H1 (cell line): Measurements from ENCODE around the gene DBH. TPM values are rescaled to one million over a fixed set of nuclear protein-coding genes. Genes with fewer than 3 reads are reported as not detected.

Source experiments
- CTCF ChIA-PET: fragments of 300-600 bp; sonication (Branson Sonifier 250); formaldehyde crosslinking; loops from one replicate; lab custom pipeline; 2021; ENCODE audit not compliant: partially characterized antibody; lab: Charles Lee
- POLR2A ChIA-PET: fragments of 300-600 bp; sonication (Branson Sonifier 250); formaldehyde crosslinking; loops from one replicate; lab custom pipeline; 2021; ENCODE audit warnings: inconsistent platforms; ENCODE audit not compliant: partially characterized antibody; lab: Charles Lee
- DNase-seq, 2 experiments: peaks; one replicate each; pipeline versions ENCODE4 v3.0.0 to v3.0.0-alpha.2; 2010 to 2022; ENCODE audit warnings: low spot score in 2 of 2, low read depth in 1 of 2, mixed read lengths in 1 of 2
- FAIRE-seq: peaks from 2 replicates; lab custom pipeline; 2011; peaks lifted over from hg19 to GRCh38; lab: Jason Lieb, UNC
- H2AFZ ChIP-seq: 2 replicates; pipeline ENCODE4 v1.8.1; 2012; ENCODE audit warnings: low read length, inconsistent platforms
- H2AK5ac ChIP-seq: 2 replicates; pipeline ENCODE4 v1.6.1; 2013; ENCODE audit warnings: low read depth, low read length
- H2BK120ac ChIP-seq: replicated peaks from 2 replicates; pipeline ENCODE3; 2013; ENCODE audit warnings: low read depth, low read length, inconsistent platforms
- H2BK12ac ChIP-seq: 2 replicates; pipeline ENCODE4 v1.6.1; 2013; ENCODE audit warnings: low read depth, low read length
- H2BK15ac ChIP-seq: 2 replicates; pipeline ENCODE4 v1.6.1; 2013; ENCODE audit warnings: low read length
- H2BK20ac ChIP-seq: 2 replicates; pipeline ENCODE4 v1.6.1; 2013; ENCODE audit warnings: low read length
- H2BK5ac ChIP-seq: 2 replicates; pipeline ENCODE4 v1.6.1; 2013; ENCODE audit warnings: low read depth, low read length
- H3K14ac ChIP-seq: 2 replicates; pipeline ENCODE4 v1.6.1; 2013; ENCODE audit warnings: inconsistent platforms; ENCODE audit not compliant: insufficient read length
- H3K18ac ChIP-seq: 2 replicates; pipeline ENCODE4 v1.6.1; 2013; ENCODE audit warnings: low read length; ENCODE audit errors: extremely low read depth
- H3K23ac ChIP-seq: 2 replicates; pipeline ENCODE4 v1.6.1; 2013; ENCODE audit warnings: inconsistent platforms; ENCODE audit not compliant: insufficient read length
- H3K23me2 ChIP-seq: 2 replicates; pipeline ENCODE4 v1.6.1; 2013; ENCODE audit warnings: low read depth, low read length
- H3K27ac ChIP-seq: 2 replicates; pipeline ENCODE4 v1.6.1; 2011; ENCODE audit warnings: low read depth, low read length, inconsistent platforms
- H3K27me3 ChIP-seq, 4 experiments: replicated peaks in 1 of 4; 1 replicate in 1 of 4; 2 replicates in 3 of 4; pipeline versions ENCODE4 v1.6.1 to v1.8.1; 2011 to 2013; ENCODE audit warnings: low read length in 3 of 4, mild to moderate bottlenecking in 3 of 4, inconsistent platforms in 2 of 4, mixed read lengths in 2 of 4, moderate library complexity in 1 of 4; ENCODE audit not compliant: control insufficient read depth in 3 of 4, insufficient read depth in 3 of 4; ENCODE audit errors: extremely low read depth in 1 of 4
- H3K36me3 ChIP-seq, 4 experiments: 2 replicates each; pipeline versions ENCODE4 v1.6.1 to v1.8.1; 2011 to 2013; ENCODE audit warnings: mild to moderate bottlenecking in 4 of 4, low read length in 3 of 4, moderate library complexity in 2 of 4, control low read depth in 1 of 4, inconsistent platforms in 1 of 4; ENCODE audit not compliant: insufficient read depth in 4 of 4, control insufficient read depth in 2 of 4
- H3K4ac ChIP-seq: replicated peaks from 2 replicates; pipeline ENCODE3; 2013; ENCODE audit warnings: low read length, low read depth, mixed read lengths, inconsistent platforms; ENCODE audit not compliant: insufficient read length
- H3K4me1 ChIP-seq, 4 experiments: replicated peaks in 1 of 4; 1 replicate in 1 of 4; 2 replicates in 3 of 4; pipeline versions ENCODE4 v1.6.1 to v1.8.1; 2011 to 2013; ENCODE audit warnings: low read length in 3 of 4, inconsistent platforms in 2 of 4, mixed read lengths in 1 of 4; ENCODE audit not compliant: insufficient read depth in 4 of 4, control insufficient read depth in 3 of 4
- H3K4me2 ChIP-seq, 2 experiments: 2 replicates each; pipeline versions ENCODE4 v1.6.1 to v1.8.1; 2011 to 2013; ENCODE audit warnings: low read depth in 2 of 2, low read length in 2 of 2, control low read depth in 1 of 2, inconsistent platforms in 1 of 2, mild to moderate bottlenecking in 1 of 2; ENCODE audit not compliant: insufficient read depth in 1 of 2
- H3K4me3 ChIP-seq, 4 experiments: fragments of 200-600, 300-600 bp in 1 of 4; sonication (generic), shearing (Covaris generic), sonication (Bioruptor Twin) in 1 of 4; 2 replicates each; pipeline versions ENCODE4 v1.5.1 to v1.8.1; 2011 to 2016; ENCODE audit warnings: low read length in 4 of 4, low read depth in 3 of 4, control low read depth in 2 of 4, inconsistent platforms in 2 of 4, mild to moderate bottlenecking in 2 of 4, mixed read lengths in 1 of 4, moderate library complexity in 1 of 4; ENCODE audit not compliant: insufficient read depth in 2 of 4; ENCODE audit errors: extremely low read depth in 1 of 4
- H3K56ac ChIP-seq: replicated peaks from 2 replicates; pipeline ENCODE3; 2013; ENCODE audit warnings: low read depth, mild to moderate bottlenecking, mixed read lengths, low read length, inconsistent platforms; ENCODE audit not compliant: insufficient read length
- H3K79me1 ChIP-seq: 2 replicates; pipeline ENCODE4 v1.6.1; 2013; ENCODE audit warnings: low read depth, low read length, control low read depth
- H3K79me2 ChIP-seq, 2 experiments: 2 replicates each; pipeline versions ENCODE4 v1.6.1 to v1.8.1; 2012 to 2013; ENCODE audit warnings: low read length in 2 of 2, mild to moderate bottlenecking in 2 of 2, inconsistent platforms in 1 of 2; ENCODE audit not compliant: insufficient read depth in 2 of 2, control insufficient read depth in 1 of 2
- H3K9ac ChIP-seq, 4 experiments: replicated peaks in 1 of 4; 1 replicate in 1 of 4; 2 replicates in 3 of 4; pipeline versions ENCODE4 v1.6.1 to v1.8.1; 2011 to 2013; ENCODE audit warnings: low read depth in 3 of 4, low read length in 3 of 4, control low read depth in 2 of 4, mild to moderate bottlenecking in 2 of 4, moderate library complexity in 2 of 4, inconsistent platforms in 1 of 4; ENCODE audit errors: extremely low read depth in 1 of 4
- H3K9me3 ChIP-seq, 2 experiments: 2 replicates each; pipeline versions ENCODE4 v1.6.1 to v1.8.1; 2012 to 2013; ENCODE audit warnings: mild to moderate bottlenecking in 2 of 2, moderate library complexity in 2 of 2, control low read depth in 1 of 2, inconsistent platforms in 1 of 2, low read depth in 1 of 2, low read length in 1 of 2, mixed read lengths in 1 of 2; ENCODE audit not compliant: insufficient read depth in 2 of 2
- H4K20me1 ChIP-seq, 2 experiments: replicated peaks in 1 of 2; 2 replicates each; pipeline versions ENCODE3 to v1.8.1; 2011 to 2013; ENCODE audit warnings: inconsistent platforms in 2 of 2, low read length in 2 of 2, mild to moderate bottlenecking in 1 of 2; ENCODE audit not compliant: insufficient read depth in 2 of 2, control insufficient read depth in 1 of 2
- H4K5ac ChIP-seq: 2 replicates; pipeline ENCODE4 v1.6.1; 2013; ENCODE audit warnings: low read length, low read depth, mixed read lengths, inconsistent platforms; ENCODE audit not compliant: insufficient read length
- H4K8ac ChIP-seq: 2 replicates; pipeline ENCODE4 v1.8.0; 2013; ENCODE audit warnings: mild to moderate bottlenecking, moderate library complexity, low read length, inconsistent platforms; ENCODE audit not compliant: insufficient read depth; ENCODE audit errors: extremely low read depth
- H4K91ac ChIP-seq: replicated peaks from 2 replicates; pipeline ENCODE3; 2013; ENCODE audit warnings: low read length, mixed read lengths, inconsistent platforms; ENCODE audit not compliant: insufficient read length
- ATF2 ChIP-seq: IDR thresholded peaks from 2 replicates; pipeline ENCODE4 v1.6.1; 2012; ENCODE audit warnings: low read length, inconsistent platforms
- BRCA1 ChIP-seq: IDR thresholded peaks from 2 replicates; pipeline ENCODE4 v1.6.1; 2012; ENCODE audit warnings: low read depth, low read length, improper control_type of control experiment
- CTBP2 ChIP-seq: IDR thresholded peaks from 2 replicates; pipeline ENCODE4 v1.7.0; 2011; ENCODE audit warnings: borderline replicate concordance, mild to moderate bottlenecking, moderate library complexity, mixed read lengths, low read length; ENCODE audit not compliant: insufficient read depth, insufficient read length
- EGR1 ChIP-seq: IDR thresholded peaks from 2 replicates; pipeline ENCODE4 v1.6.1; 2011; ENCODE audit warnings: low read depth, low read length, borderline replicate concordance
- KDM4A ChIP-seq: IDR thresholded peaks from one replicate; pipeline ENCODE4 v1.7.1; 2012; ENCODE audit warnings: low read depth, mild to moderate bottlenecking, moderate library complexity, low read length, inconsistent platforms; ENCODE audit not compliant: severe bottlenecking
- NANOG ChIP-seq: IDR thresholded peaks from 2 replicates; pipeline ENCODE4 v1.6.1; 2011; ENCODE audit warnings: low read length, low read depth, mild to moderate bottlenecking, inconsistent platforms; ENCODE audit not compliant: insufficient read depth, poor library complexity, severe bottlenecking
- POLR2AphosphoS5 ChIP-seq: IDR thresholded peaks from 2 replicates; pipeline ENCODE4 v1.6.1; 2011; ENCODE audit warnings: low read depth, low read length
- RBBP5 ChIP-seq: IDR thresholded peaks from 2 replicates; pipeline ENCODE4 v1.7.1; 2012; ENCODE audit warnings: low read depth, mild to moderate bottlenecking, inconsistent platforms, low read length, moderate library complexity, borderline replicate concordance
- SIRT6 ChIP-seq: IDR thresholded peaks from one replicate; pipeline ENCODE4 v1.7.1; 2012; ENCODE audit warnings: low read length, inconsistent platforms
- SP4 ChIP-seq: IDR thresholded peaks from 2 replicates; pipeline ENCODE4 v1.6.1; 2012; ENCODE audit warnings: low read length, inconsistent platforms
- SRF ChIP-seq: IDR thresholded peaks from 2 replicates; pipeline ENCODE4 v1.6.1; 2011; ENCODE audit warnings: mild to moderate bottlenecking, low read depth, low read length, moderate library complexity
- WGBS, 2 experiments: shearing (Covaris generic) in 1 of 2; methylation state at CpG; one replicate each; pipeline versions ENCODE4 v1.1.6 to v1.1.7; 2013 to 2015; ENCODE audit warnings: low lambda C conversion rate in 2 of 2, mixed read lengths in 2 of 2, inconsistent platforms in 1 of 2, low coverage in 1 of 2, missing lambda C conversion rate in 1 of 2; ENCODE audit not compliant: insufficient replicate concordance in 2 of 2, insufficient coverage in 1 of 2, insufficient read length in 1 of 2; ENCODE audit errors: extremely low coverage in 1 of 2, missing lambda C conversion rate in 1 of 2; 5-methylcytosine and 5-hydroxymethylcytosine counted together
- polyA plus RNA-seq, 7 experiments: library from polyadenylated mRNA; depleted of rRNA in 3 of 7; stranded (reverse) in 5 of 7; unstranded in 2 of 7; fragments of >200 nt in 5 of 7; fragments of 200-250 nt in 2 of 7; gene quantifications; 1 replicate in 5 of 7; 2 replicates in 1 of 7; 4 replicates in 1 of 7; pipeline versions ENCODE4 v1.2.1 to v1.2.3, GENCODE V29; 2011 to 2013; ENCODE audit warnings: missing spikeins in 2 of 7, mixed read lengths in 2 of 7
- total RNA-seq: library from RNA; stranded (reverse); fragmentation: NEBNext Ultra II Directional; extraction: Animal tissue kit (Norgen Biotek cat#: 25700); gene quantifications from 2 replicates; pipeline ENCODE4 v1.2.1, GENCODE V29; 2021

DBH gene
- total and polyA plus RNA-seq, 2 of the 8 experiments (the other 6 are each of a cell fraction or from before 2014, with no cell fraction given), result 0.18 TPM; not detected in 1

- CTCF ChIA-PET, result interaction anchor here (0.6 to 6.7 kb wide), 14 partner anchors 12 to 185 kb away, joined by 3 to 79 read pairs (median 9); partner anchors contain the start of gene ADAMTSL2
- no peak overlapping the region for H3K4me2 ChIP-seq
- no peak overlapping the region for H3K4me3 ChIP-seq
- no peak overlapping the region for H3K14ac ChIP-seq
- H3K79me1 ChIP-seq, result no peaks in the 10 kb centered on the region
- H2AFZ ChIP-seq, result no peak overlapping the region
- H2BK20ac ChIP-seq, result no peak overlapping the region
- no peaks in the 10 kb centered on the region for H3K79me2 ChIP-seq
- FAIRE-seq (no peak), DNase-seq (no peak)
- H3K9me3 ChIP-seq, result peaks cover 3 to 7% of the 10 kb centered on the region in 2 experiments; a peak in 2 of 4 replicates
- no peak overlapping the region for H2BK15ac ChIP-seq
- no peak overlapping the region for H3K9ac ChIP-seq
- no peak overlapping the region for H3K56ac ChIP-seq
- no peaks in the 10 kb centered on the region; a peak in 2 of 7 replicates for H3K27me3 ChIP-seq
- no peak overlapping the region for H4K5ac ChIP-seq
- no peaks in the 10 kb centered on the region for H4K20me1 ChIP-seq
- no peak overlapping the region for H4K91ac ChIP-seq
- H3K18ac ChIP-seq, result no peak overlapping the region
- H4K8ac ChIP-seq, result no peak overlapping the region
- no peak overlapping the region for H3K23ac ChIP-seq
- WGBS, 2 experiments, result 92% methylated on average over 17 of the region's 17 CpGs; no CpG with 5 or more reads in 1 of the 2 experiments
- H3K23me2 ChIP-seq, result no peaks in the 10 kb centered on the region
- H3K27ac ChIP-seq, result no peak overlapping the region
- no peak overlapping the region for H2BK12ac ChIP-seq
- no peaks in the 10 kb centered on the region for H3K36me3 ChIP-seq
- H2BK120ac ChIP-seq, result no peak overlapping the region
- no peak overlapping the region for H2BK5ac ChIP-seq
- no peak overlapping the region for H3K4ac ChIP-seq
- no peaks in the 10 kb centered on the region; a peak in 3 of 7 replicates for H3K4me1 ChIP-seq
- POLR2A ChIA-PET, result interaction anchor here (1.2 kb wide), 1 partner anchor 123 kb away, joined by 3 read pairs; no protein-coding TSS in a partner anchor
- H2AK5ac ChIP-seq, result no peak overlapping the region
- TF ChIP-seq BRCA1 (no peak), CTBP2 (no peak), POLR2AphosphoS5 (no peak), SIRT6 (no peak), KDM4A (no peak), EGR1 (no peak), SP4 (no peak), ATF2 (no peak), SRF (no peak), NANOG (no peak), RBBP5 (no peak)
Measured at GRCh38 chr9:133591116-133591910, 44.9 kb upstream of the DBH start.
